Liver (tissue), 9 donors: Measurements from ENCODE around the gene BRD3OS. TPM values are rescaled to one million over a fixed set of nuclear protein-coding genes. Genes with fewer than 3 reads are reported as not detected.
A peak's percentile ranks its signal among the peaks of the same experiment; 100 is the strongest.

Experiments used
- DNase-seq: peaks from one replicate; pipeline ENCODE4 v3.0.0-alpha.2; 2017; ENCODE audit warnings: low spot score
- H3K27ac ChIP-seq, 2 donors: one replicate each; pipeline ENCODE4 v1.7.0; 2013; ENCODE audit warnings: inconsistent platforms in 2 of 2, low read length in 2 of 2, control low read depth in 1 of 2, low read depth in 1 of 2, mild to moderate bottlenecking in 1 of 2
- H3K27me3 ChIP-seq, 4 donors: one replicate each; pipeline versions ENCODE4 v1.6.1 to v1.7.0; 2013; ENCODE audit warnings: low read length in 3 of 4, inconsistent platforms in 1 of 4, mild to moderate bottlenecking in 1 of 4, moderate library complexity in 1 of 4; ENCODE audit not compliant: control insufficient read depth in 4 of 4, insufficient read depth in 4 of 4
- H3K36me3 ChIP-seq, 4 donors: one replicate each; pipeline versions ENCODE4 v1.6.1 to v1.7.0; 2013; ENCODE audit warnings: low read length in 3 of 4, mild to moderate bottlenecking in 3 of 4, low read depth in 1 of 4, moderate library complexity in 1 of 4; ENCODE audit not compliant: control insufficient read depth in 4 of 4, insufficient read depth in 3 of 4
- H3K4me1 ChIP-seq, 4 donors: one replicate each; pipeline versions ENCODE4 v1.6.1 to v1.7.0; 2013; ENCODE audit warnings: low read length in 3 of 4, mild to moderate bottlenecking in 3 of 4, moderate library complexity in 1 of 4; ENCODE audit not compliant: control insufficient read depth in 4 of 4, insufficient read depth in 4 of 4
- H3K4me3 ChIP-seq, 3 donors: one replicate each; pipeline versions ENCODE4 v1.6.1 to v1.7.0; 2013; ENCODE audit warnings: low read length in 3 of 3, control low read depth in 1 of 3, low read depth in 1 of 3, mild to moderate bottlenecking in 1 of 3
- H3K9ac ChIP-seq, 2 donors: one replicate each; pipeline ENCODE4 v1.7.0; 2013; ENCODE audit warnings: low read length in 2 of 2, mild to moderate bottlenecking in 2 of 2, moderate library complexity in 2 of 2, control low read depth in 1 of 2, low read depth in 1 of 2
- H3K9me3 ChIP-seq, 4 donors: one replicate each; pipeline versions ENCODE4 v1.6.1 to v1.7.0; 2013; ENCODE audit warnings: low read length in 3 of 4; ENCODE audit not compliant: control insufficient read depth in 4 of 4
- CTCF ChIP-seq: fragments of 150-350 bp; IDR thresholded peaks from 2 replicates; pipeline ENCODE4 v1.5.1; 2017; ENCODE audit warnings: improper control_type of control experiment, low read depth, low read length; ENCODE audit not compliant: missing input control
- EGR1 ChIP-seq, 2 donors: IDR thresholded peaks; 2 replicates each; pipeline ENCODE4 v1.6.1; 2016 to 2018; ENCODE audit warnings: antibody characterized with exemption in 2 of 2, low read depth in 2 of 2
- FOXA1 ChIP-seq: IDR thresholded peaks from 2 replicates; pipeline ENCODE4 v1.6.1; 2016; ENCODE audit warnings: antibody characterized with exemption
- FOXA2 ChIP-seq: IDR thresholded peaks from 2 replicates; pipeline ENCODE4 v1.6.1; 2016; ENCODE audit warnings: antibody characterized with exemption
- GABPA ChIP-seq, 2 donors: IDR thresholded peaks in 1 of 2; conservative IDR thresholded peaks in 1 of 2; 2 replicates each; pipeline ENCODE4 v1.6.1; 2016; ENCODE audit warnings: antibody characterized with exemption in 2 of 2, mild to moderate bottlenecking in 1 of 2, moderate library complexity in 1 of 2
- HNF4A ChIP-seq, 2 donors: conservative IDR thresholded peaks; 2 replicates each; pipeline ENCODE4 v1.6.1; 2016; ENCODE audit warnings: antibody characterized with exemption in 2 of 2, mild to moderate bottlenecking in 2 of 2
- HNF4G ChIP-seq: IDR thresholded peaks from 2 replicates; pipeline ENCODE4 v1.6.1; 2016; ENCODE audit warnings: antibody characterized with exemption
- JUND ChIP-seq, 2 donors: IDR thresholded peaks; 2 replicates each; pipeline ENCODE4 v1.6.1; 2016; ENCODE audit warnings: antibody characterized with exemption in 2 of 2
- NR2F2 ChIP-seq: IDR thresholded peaks from 2 replicates; pipeline ENCODE4 v1.6.1; 2016; ENCODE audit warnings: antibody characterized with exemption
- RAD21 ChIP-seq, 2 donors: IDR thresholded peaks; 2 replicates each; pipeline ENCODE4 v1.6.1; 2016; ENCODE audit warnings: antibody characterized with exemption in 2 of 2, mild to moderate bottlenecking in 2 of 2
- RXRA ChIP-seq, 2 donors: IDR thresholded peaks; 2 replicates each; pipeline ENCODE4 v1.6.1; 2017 to 2018; ENCODE audit warnings: antibody characterized with exemption in 2 of 2, mild to moderate bottlenecking in 1 of 2
- SP1 ChIP-seq: IDR thresholded peaks from 2 replicates; pipeline ENCODE4 v1.6.1; 2018; ENCODE audit warnings: antibody characterized with exemption, mild to moderate bottlenecking
- TAF1 ChIP-seq: conservative IDR thresholded peaks from 2 replicates; pipeline ENCODE4 v1.6.1; 2016; ENCODE audit warnings: antibody characterized with exemption, mild to moderate bottlenecking
- YY1 ChIP-seq: IDR thresholded peaks from 2 replicates; pipeline ENCODE4 v1.6.1; 2016; ENCODE audit warnings: antibody characterized with exemption, mild to moderate bottlenecking
- WGBS: extraction: QIAGEN DNeasy Blood & Tissue Kit; methylation state at CpG from one replicate; pipeline ENCODE4 v1.1.7; 2013; 5-methylcytosine and 5-hydroxymethylcytosine counted together
- polyA plus RNA-seq, 2 donors: library from polyadenylated mRNA; stranded (reverse) in 1 of 2; unstranded in 1 of 2; fragments of 200-250 nt in 1 of 2; fragments of >200 nt in 1 of 2; fragmentation: Nextera tagmentation in 1 of 2; extraction: Ambion mirVana in 1 of 2; gene quantifications; one replicate each; pipeline versions ENCODE4 v1.2.1 to v1.2.3, GENCODE V29; 2013 to 2015
- total RNA-seq, 2 donors: library from RNA; depleted of rRNA; stranded (reverse); fragments of >200 nt; gene quantifications; one replicate each; pipeline ENCODE4 v1.2.3, GENCODE V29; 2014
- TF ChIP-seq, protein P1 (sequence below): IDR thresholded peaks from 2 replicates; pipeline ENCODE4 v1.6.1; 2016; ENCODE audit warnings: antibody characterized with exemption
- TF ChIP-seq, protein P2 (sequence below): IDR thresholded peaks from 2 replicates; pipeline ENCODE4 v1.6.1; 2016; ENCODE audit warnings: antibody characterized with exemption
- TF ChIP-seq, protein P3 (sequence below): IDR thresholded peaks from 2 replicates; pipeline ENCODE4 v1.6.1; 2016; ENCODE audit warnings: antibody characterized with exemption
- donor health status: healthy.
- donor health status: healthy.
- donor health status: healthy.
- donor health status: healthy.
- donor health status: healthy.

Gene BRD3OS
- total and polyA plus RNA-seq, 4 donors, result 2.1 to 5.1 (median 2.9) TPM

- Histone ChIP-seq H3K4me3 (no peak overlapping the region), H3K27ac (no peak overlapping the region), H3K4me1 (peaks cover 30 to 81% (median 59%) of the 10 kb centered on the region in 4 donors), H3K9me3 (no peaks in the 10 kb centered on the region), H3K9ac (no peak overlapping the region), H3K36me3 (peaks cover 3 to 10% (median 7%) of the 10 kb centered on the region in 4 donors), H3K27me3 (no peaks in the 10 kb centered on the region)
- TF ChIP-seq JUND (IDR thresholded peaks at IDR 0.05) (no peak), GABPA (IDR thresholded peaks at IDR 0.05 in 1 of 2, conservative IDR thresholded peaks at IDR 0.05 in 1 of 2) (no peak), EGR1 (IDR thresholded peaks at IDR 0.05; ENCODE audit: low read depth in 2 of 2) (no peak), YY1 (no peak), TAF1 (no peak), NR2F2 (no peak), HNF4G (no peak), HNF4A (conservative IDR thresholded peaks at IDR 0.05) (no peak)
- TF ChIP-seq, protein P1, sequence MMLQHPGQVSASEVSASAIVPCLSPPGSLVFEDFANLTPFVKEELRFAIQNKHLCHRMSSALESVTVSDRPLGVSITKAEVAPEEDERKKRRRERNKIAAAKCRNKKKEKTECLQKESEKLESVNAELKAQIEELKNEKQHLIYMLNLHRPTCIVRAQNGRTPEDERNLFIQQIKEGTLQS, result no peak
- TF ChIP-seq, protein P2, sequence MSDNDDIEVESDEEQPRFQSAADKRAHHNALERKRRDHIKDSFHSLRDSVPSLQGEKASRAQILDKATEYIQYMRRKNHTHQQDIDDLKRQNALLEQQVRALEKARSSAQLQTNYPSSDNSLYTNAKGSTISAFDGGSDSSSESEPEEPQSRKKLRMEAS, result no peak
- no peak for DNase-seq
- WGBS, result 94% methylated on average over 44 of the region's 44 CpGs
These were observed 28.9 kb downstream of the BRD3OS start for GRCh38 chr9:134053941-134054761.

GRCh38 chr9:134054891-134055811 is 29.9 kb downstream of the BRD3OS start:
- no peak for DNase-seq
- H3K27ac ChIP-seq, result peak overlapping the region; percentile 75 to 82
- H3K27me3 ChIP-seq, result no peaks in the 10 kb centered on the region
- no peak overlapping the region for H3K4me3 ChIP-seq
- peaks cover 35 to 79% (median 58%) of the 10 kb centered on the region in 4 donors for H3K4me1 ChIP-seq
- H3K9ac ChIP-seq, result no peak overlapping the region
- peaks cover 0 to 10% (median 7%) of the 10 kb centered on the region in 4 donors for H3K36me3 ChIP-seq
- peak in 1 of 2 donors; percentile 37 for TF ChIP-seq EGR1 (IDR thresholded peaks at IDR 0.05; ENCODE audit: low read depth in 2 of 2)
- TF ChIP-seq YY1, result no peak
- 83% methylated on average over 28 of the region's 28 CpGs for WGBS
- H3K9me3 ChIP-seq, result no peaks in the 10 kb centered on the region

- WGBS, result 10% methylated on average over 13 of the region's 13 CpGs
- H3K27ac ChIP-seq, result peak overlapping the region; percentile 75 to 82
- peaks cover 36 to 82% (median 62%) of the 10 kb centered on the region in 4 donors for H3K4me1 ChIP-seq
- H3K9me3 ChIP-seq, result no peaks in the 10 kb centered on the region
- no peak overlapping the region for H3K4me3 ChIP-seq
- DNase-seq, result no peak
- no peaks in the 10 kb centered on the region for H3K27me3 ChIP-seq
- H3K9ac ChIP-seq, result no peak overlapping the region
- peaks cover 0 to 10% (median 4%) of the 10 kb centered on the region in 4 donors for H3K36me3 ChIP-seq
- TF ChIP-seq EGR1 (IDR thresholded peaks at IDR 0.05; ENCODE audit: low read depth in 2 of 2), result peak in 1 of 2 donors; percentile 10
- peak in 1 of 2 donors; percentile 32 for TF ChIP-seq RAD21 (IDR thresholded peaks at IDR 0.05)
- TF ChIP-seq FOXA2, result no peak
- TF ChIP-seq, protein P1, result no peak
- TF ChIP-seq HNF4G, result no peak
- TF ChIP-seq NR2F2, result peak; percentile 28
- TF ChIP-seq SP1, result peak; percentile 73
- TF ChIP-seq FOXA1, result peak; percentile 35
- peak; percentile 10 for TF ChIP-seq CTCF
- peak; percentile 42 to 74 for TF ChIP-seq RXRA (IDR thresholded peaks at IDR 0.05)
- TF ChIP-seq JUND (IDR thresholded peaks at IDR 0.05), result peak in 1 of 2 donors; percentile 41
- TF ChIP-seq, protein P3, sequence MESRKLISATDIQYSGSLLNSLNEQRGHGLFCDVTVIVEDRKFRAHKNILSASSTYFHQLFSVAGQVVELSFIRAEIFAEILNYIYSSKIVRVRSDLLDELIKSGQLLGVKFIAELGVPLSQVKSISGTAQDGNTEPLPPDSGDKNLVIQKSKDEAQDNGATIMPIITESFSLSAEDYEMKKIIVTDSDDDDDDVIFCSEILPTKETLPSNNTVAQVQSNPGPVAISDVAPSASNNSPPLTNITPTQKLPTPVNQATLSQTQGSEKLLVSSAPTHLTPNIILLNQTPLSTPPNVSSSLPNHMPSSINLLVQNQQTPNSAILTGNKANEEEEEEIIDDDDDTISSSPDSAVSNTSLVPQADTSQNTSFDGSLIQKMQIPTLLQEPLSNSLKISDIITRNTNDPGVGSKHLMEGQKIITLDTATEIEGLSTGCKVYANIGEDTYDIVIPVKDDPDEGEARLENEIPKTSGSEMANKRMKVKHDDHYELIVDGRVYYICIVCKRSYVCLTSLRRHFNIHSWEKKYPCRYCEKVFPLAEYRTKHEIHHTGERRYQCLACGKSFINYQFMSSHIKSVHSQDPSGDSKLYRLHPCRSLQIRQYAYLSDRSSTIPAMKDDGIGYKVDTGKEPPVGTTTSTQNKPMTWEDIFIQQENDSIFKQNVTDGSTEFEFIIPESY, result no peak
- peak; percentile 93 for TF ChIP-seq YY1
- TF ChIP-seq GABPA (IDR thresholded peaks at IDR 0.05 in 1 of 2, conservative IDR thresholded peaks at IDR 0.05 in 1 of 2), result no peak
- TF ChIP-seq TAF1, result no peak
- peak; percentile 60 to 75 for TF ChIP-seq HNF4A (conservative IDR thresholded peaks at IDR 0.05)
- TF ChIP-seq, protein P2, result peak; percentile 71
These were observed 30.7 kb downstream of the BRD3OS start for GRCh38 chr9:134055981-134056461.
